Fibroblast of lung (primary cell): ENCODE measurements around the gene MRPS24. TPM values are rescaled to one million over a fixed set of nuclear protein-coding genes. Genes with fewer than 3 reads are reported as not detected.

Source experiments
- DNase-seq, 2 donors: peaks; one replicate each; pipeline versions ENCODE4 v3.0.0 to v3.0.0-alpha.2; 2010; ENCODE audit warnings: low read depth in 2 of 2
- H2AFZ ChIP-seq: 2 replicates; pipeline ENCODE4 v1.5.1; 2012; ENCODE audit warnings: low read length, control low read depth, inconsistent platforms
- H3K27ac ChIP-seq: 2 replicates; pipeline ENCODE4 v1.5.1; 2011; ENCODE audit warnings: low read length, control low read depth; ENCODE audit not compliant: insufficient read depth
- H3K27me3 ChIP-seq: 2 replicates; pipeline ENCODE4 v1.5.1; 2011; ENCODE audit warnings: mild to moderate bottlenecking, low read length; ENCODE audit not compliant: control insufficient read depth, insufficient read depth
- H3K36me3 ChIP-seq: 2 replicates; pipeline ENCODE4 v1.5.1; 2011; ENCODE audit warnings: low read length; ENCODE audit not compliant: control insufficient read depth, insufficient read depth
- H3K4me1 ChIP-seq: 2 replicates; pipeline ENCODE4 v1.5.1; 2011; ENCODE audit warnings: low read length; ENCODE audit not compliant: control insufficient read depth, insufficient read depth; ENCODE audit errors: extremely low read depth
- H3K4me2 ChIP-seq: 2 replicates; pipeline ENCODE4 v1.5.1; 2011; ENCODE audit warnings: low read length, control low read depth; ENCODE audit not compliant: insufficient read depth; ENCODE audit errors: extremely low read depth
- H3K4me3 ChIP-seq, 4 experiments: fragments of 200-600 bp in 1 of 4; sonication (generic) in 1 of 4; replicated peaks in 1 of 4; 2 replicates each; pipeline ENCODE4 v1.5.1; 2011 to 2016; ENCODE audit warnings: low read length in 4 of 4, low read depth in 3 of 4, mild to moderate bottlenecking in 3 of 4, control low read depth in 2 of 4, inconsistent platforms in 1 of 4, mixed read lengths in 1 of 4; ENCODE audit not compliant: insufficient read depth in 1 of 4; ENCODE audit errors: control extremely low read depth in 1 of 4
- H3K79me2 ChIP-seq: 2 replicates; pipeline ENCODE4 v1.5.1; 2012; ENCODE audit warnings: mild to moderate bottlenecking, low read length, inconsistent platforms; ENCODE audit not compliant: control insufficient read depth, insufficient read depth
- H3K9ac ChIP-seq: 2 replicates; pipeline ENCODE4 v1.5.1; 2011; ENCODE audit warnings: mild to moderate bottlenecking, low read length, control low read depth; ENCODE audit not compliant: insufficient read depth
- H3K9me3 ChIP-seq: 2 replicates; pipeline ENCODE4 v1.5.1; 2012; ENCODE audit warnings: low read depth, low read length; ENCODE audit not compliant: control insufficient read depth, insufficient read depth
- H4K20me1 ChIP-seq: 2 replicates; pipeline ENCODE4 v1.5.1; 2011; ENCODE audit warnings: low read length; ENCODE audit not compliant: control insufficient read depth, insufficient read depth; ENCODE audit errors: extremely low read depth
- CTCF ChIP-seq, 2 donors: IDR thresholded peaks in 1 of 2; conservative IDR thresholded peaks in 1 of 2; 1 replicate in 1 of 2; 2 replicates in 1 of 2; pipeline ENCODE4 v1.5.1; 2011 to 2012; ENCODE audit warnings: low read length in 2 of 2, control low read depth in 1 of 2, inconsistent platforms in 1 of 2, low read depth in 1 of 2, mild to moderate bottlenecking in 1 of 2
- EZH2 ChIP-seq: IDR thresholded peaks from 2 replicates; pipeline ENCODE4 v1.5.1; 2012; ENCODE audit warnings: low read length, control low read depth, mild to moderate bottlenecking; ENCODE audit errors: missing control alignments
- polyA plus RNA-seq, 2 donors: library from polyadenylated mRNA; depleted of rRNA in 1 of 2; stranded (reverse) in 1 of 2; unstranded in 1 of 2; fragments of >200 nt; gene quantifications; 2 replicates each; pipeline ENCODE4 v1.2.1, GENCODE V29; 2011 to 2012; ENCODE audit warnings: missing spikeins in 1 of 2
- total RNA-seq: library from RNA; depleted of rRNA; stranded (reverse); fragments of >200 nt; gene quantifications from 2 replicates; pipeline ENCODE4 v1.2.1, GENCODE V29; 2014

Gene MRPS24
- total and polyA plus RNA-seq, 2 donors (not counting 1 experiment from before 2014, with no cell fraction given): 105 to 109 TPM

DNA sequence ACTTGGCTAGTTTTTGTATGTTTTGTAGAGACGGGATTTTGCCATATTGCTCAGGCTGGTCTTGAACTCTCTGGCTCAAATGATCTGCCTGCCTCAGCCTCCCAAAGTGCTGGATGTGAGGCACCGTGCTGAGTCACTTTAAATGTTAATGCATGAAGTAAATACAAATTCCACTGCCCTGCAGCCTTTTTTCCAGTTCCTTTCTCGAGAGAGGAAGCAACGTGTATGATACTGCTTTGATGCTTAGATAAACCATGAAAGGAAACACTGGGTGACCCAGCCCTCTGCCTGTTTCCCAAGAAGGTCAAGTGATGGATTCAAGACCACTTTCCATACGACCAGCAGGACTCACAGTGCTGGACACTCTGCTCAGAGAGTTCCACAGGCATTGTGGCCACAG is 11.3 kb upstream of the MRPS24 start:
- Histone ChIP-seq H3K4me3 (no peak overlapping the region), H3K27me3 (no peaks in the 10 kb centered on the region), H3K9ac (no peak overlapping the region), H2AFZ (no peak overlapping the region), H3K4me1 (peaks cover 10% of the 10 kb centered on the region), H3K79me2 (peaks cover 15% of the 10 kb centered on the region), H3K36me3 (peaks cover 40% of the 10 kb centered on the region), H4K20me1 (no peaks in the 10 kb centered on the region), H3K4me2 (peak overlapping the region; percentile 25), H3K9me3 (no peaks in the 10 kb centered on the region), H3K27ac (peak overlapping the region; percentile 49)
- TF ChIP-seq CTCF (conservative IDR thresholded peaks at IDR 0.05 in 1 of 2, IDR thresholded peaks at IDR 0.05 in 1 of 2; ENCODE audit: low read depth in 1 of 2, low read length in 2 of 2): no peak
- no peak for DNase-seq

- no peak overlapping the region for H3K4me2 ChIP-seq
- H3K27ac ChIP-seq: no peak overlapping the region
- H3K9ac ChIP-seq: no peak overlapping the region
These were observed 10.2 kb upstream of the MRPS24 start for GRCh38 chr7:43879477-43879876.

GRCh38 chr7:43878867-43879266 is 9.6 kb upstream of the MRPS24 start:
- peaks cover 41% of the 10 kb centered on the region for H3K36me3 ChIP-seq
- H4K20me1 ChIP-seq: no peaks in the 10 kb centered on the region
- no peaks in the 10 kb centered on the region for H3K9me3 ChIP-seq
- H3K9ac ChIP-seq: no peak overlapping the region
- H3K4me1 ChIP-seq: peaks cover 16% of the 10 kb centered on the region
- no peak overlapping the region for H2AFZ ChIP-seq
- no peaks in the 10 kb centered on the region for H3K27me3 ChIP-seq
- peaks cover 15% of the 10 kb centered on the region for H3K79me2 ChIP-seq
- no peak overlapping the region for H3K4me3 ChIP-seq
- no peak for TF ChIP-seq EZH2
- H3K4me2 ChIP-seq: peak overlapping the region; percentile 7
- no peak overlapping the region for H3K27ac ChIP-seq
- DNase-seq: peak in 1 of 2 donors; percentile 72

More at GRCh38 chr7:43879477-43879876, 10.2 kb upstream of the MRPS24 start:
- Histone ChIP-seq H3K79me2 (peaks cover 15% of the 10 kb centered on the region), H3K4me3 (no peak overlapping the region), H3K27me3 (no peaks in the 10 kb centered on the region), H3K4me1 (peaks cover 10% of the 10 kb centered on the region), H3K9me3 (no peaks in the 10 kb centered on the region), H3K36me3 (peaks cover 45% of the 10 kb centered on the region), H4K20me1 (no peaks in the 10 kb centered on the region), H2AFZ (no peak overlapping the region)
- peak; percentile 28 to 84 for DNase-seq
- TF ChIP-seq EZH2 (no peak), CTCF (conservative IDR thresholded peaks at IDR 0.05 in 1 of 2, IDR thresholded peaks at IDR 0.05 in 1 of 2; ENCODE audit: low read depth in 1 of 2, low read length in 2 of 2) (no peak)
